HG03103 (cell line): ENCODE results near the gene PEBP1.

Experiments used
- ATAC-seq: cut with Tn5 transposase; IDR thresholded peaks from one replicate; pipeline ENCODE4 v1.9.1; 2021; ENCODE audit warnings: low read depth; ENCODE audit not compliant: unreplicated experiment

Gene PEBP1

GRCh38 chr12:118190266-118190665 lies 54.3 kb downstream of the PEBP1 start:
- ATAC-seq = no peak

DNA sequence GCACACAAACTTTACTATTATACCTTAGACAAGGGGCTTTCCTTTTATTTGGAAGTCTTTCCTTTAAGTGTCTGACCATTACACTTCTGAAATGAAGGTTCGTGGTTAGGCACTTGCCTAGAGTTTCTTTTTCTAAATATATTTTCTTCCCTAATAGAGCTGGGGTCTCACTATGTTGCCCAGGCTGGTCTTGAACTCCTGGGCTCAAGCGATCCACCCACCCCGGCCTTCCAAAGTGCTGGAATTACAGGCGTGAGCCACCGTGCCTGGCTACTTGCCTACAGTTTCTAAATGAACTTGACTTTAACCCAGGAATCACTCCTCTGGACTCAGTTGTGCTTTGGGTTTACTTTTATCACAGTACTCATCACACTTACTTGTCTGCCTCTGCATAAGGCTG lies 57.6 kb downstream of the PEBP1 start:
- no peak for ATAC-seq

- no peak for ATAC-seq
These were observed 58.0 kb downstream of the PEBP1 start for GRCh38 chr12:118193958-118194357.
